Choroid plexus epithelial cell (primary cell): ENCODE data around the gene SHC3.

Source experiments
- DNase-seq: peaks from one replicate; pipeline ENCODE4 v3.0.0-alpha.2; 2010; ENCODE audit warnings: low read depth
- H3K4me3 ChIP-seq: 2 replicates; pipeline ENCODE4 v1.5.1; 2011; ENCODE audit warnings: low read depth, mild to moderate bottlenecking, control low read depth, low read length, moderate library complexity
- TF ChIP-seq, protein P1 (sequence below): conservative IDR thresholded peaks from 2 replicates; pipeline ENCODE4 v1.5.1; 2011; ENCODE audit warnings: low read depth, mild to moderate bottlenecking, control low read depth, inconsistent platforms, low read length, moderate library complexity

The SHC3 gene

GRCh38 chr9:89114741-89115140 is 63.9 kb downstream of the SHC3 start:
- H3K4me3 ChIP-seq: no peak overlapping the region
- TF ChIP-seq, protein P1, sequence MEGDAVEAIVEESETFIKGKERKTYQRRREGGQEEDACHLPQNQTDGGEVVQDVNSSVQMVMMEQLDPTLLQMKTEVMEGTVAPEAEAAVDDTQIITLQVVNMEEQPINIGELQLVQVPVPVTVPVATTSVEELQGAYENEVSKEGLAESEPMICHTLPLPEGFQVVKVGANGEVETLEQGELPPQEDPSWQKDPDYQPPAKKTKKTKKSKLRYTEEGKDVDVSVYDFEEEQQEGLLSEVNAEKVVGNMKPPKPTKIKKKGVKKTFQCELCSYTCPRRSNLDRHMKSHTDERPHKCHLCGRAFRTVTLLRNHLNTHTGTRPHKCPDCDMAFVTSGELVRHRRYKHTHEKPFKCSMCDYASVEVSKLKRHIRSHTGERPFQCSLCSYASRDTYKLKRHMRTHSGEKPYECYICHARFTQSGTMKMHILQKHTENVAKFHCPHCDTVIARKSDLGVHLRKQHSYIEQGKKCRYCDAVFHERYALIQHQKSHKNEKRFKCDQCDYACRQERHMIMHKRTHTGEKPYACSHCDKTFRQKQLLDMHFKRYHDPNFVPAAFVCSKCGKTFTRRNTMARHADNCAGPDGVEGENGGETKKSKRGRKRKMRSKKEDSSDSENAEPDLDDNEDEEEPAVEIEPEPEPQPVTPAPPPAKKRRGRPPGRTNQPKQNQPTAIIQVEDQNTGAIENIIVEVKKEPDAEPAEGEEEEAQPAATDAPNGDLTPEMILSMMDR: no peak
- DNase-seq: no peak

DNA sequence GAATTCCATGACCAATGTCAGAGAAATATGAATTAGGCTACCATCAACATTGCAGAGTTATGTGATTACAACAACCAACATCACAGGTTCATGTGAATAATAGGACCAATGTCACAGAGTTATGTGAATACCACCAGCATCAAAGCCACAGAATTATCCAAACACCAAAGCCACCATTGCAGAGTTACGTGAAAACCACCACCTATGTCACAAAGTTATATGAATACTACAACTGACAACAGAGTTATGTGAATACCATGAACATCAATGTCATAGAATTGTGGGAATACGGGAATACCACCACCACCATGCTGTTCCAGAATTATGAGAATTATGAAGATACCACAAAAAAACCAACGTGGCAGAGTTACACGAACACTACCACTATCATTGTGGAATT is 64.8 kb downstream of the SHC3 start:
- DNase-seq: no peak
- TF ChIP-seq, protein P1: no peak
- H3K4me3 ChIP-seq: no peak overlapping the region

- H3K4me3 ChIP-seq: no peak overlapping the region
- no peak for DNase-seq
- TF ChIP-seq, protein P1: no peak
These were observed 66.4 kb downstream of the SHC3 start for GRCh38 chr9:89112243-89112642.

DNA sequence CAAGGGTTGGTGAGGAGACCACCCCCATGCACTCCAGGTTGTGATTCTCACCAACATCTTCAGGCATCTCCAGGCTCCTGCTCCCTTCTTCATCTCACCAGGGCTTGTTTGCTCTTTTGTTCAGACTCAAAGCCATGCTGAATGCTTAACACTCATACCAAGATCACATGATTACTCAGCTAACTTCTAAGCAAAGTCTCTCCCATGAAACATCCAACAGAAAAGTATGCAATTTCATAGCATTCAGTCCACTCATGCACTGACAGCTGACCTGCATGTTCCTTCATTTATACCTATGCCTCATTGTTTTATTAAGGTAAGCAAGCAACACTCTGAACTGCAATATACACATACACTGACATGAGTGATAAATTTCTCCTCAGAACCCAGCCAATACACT is 69.0 kb downstream of the SHC3 start:
- peak; percentile 47 for DNase-seq
- TF ChIP-seq, protein P1: no peak
- no peak overlapping the region for H3K4me3 ChIP-seq

GRCh38 chr9:89107406-89107805 is 71.2 kb downstream of the SHC3 start:
- TF ChIP-seq, protein P1: no peak

GRCh38 chr9:89106224-89106851 is 72.3 kb downstream of the SHC3 start:
- no peak overlapping the region for H3K4me3 ChIP-seq
- TF ChIP-seq, protein P1: no peak
- DNase-seq: no peak

More at GRCh38 chr9:89107406-89107805, 71.2 kb downstream of the SHC3 start:
- no peak overlapping the region for H3K4me3 ChIP-seq
- no peak for DNase-seq

DNA sequence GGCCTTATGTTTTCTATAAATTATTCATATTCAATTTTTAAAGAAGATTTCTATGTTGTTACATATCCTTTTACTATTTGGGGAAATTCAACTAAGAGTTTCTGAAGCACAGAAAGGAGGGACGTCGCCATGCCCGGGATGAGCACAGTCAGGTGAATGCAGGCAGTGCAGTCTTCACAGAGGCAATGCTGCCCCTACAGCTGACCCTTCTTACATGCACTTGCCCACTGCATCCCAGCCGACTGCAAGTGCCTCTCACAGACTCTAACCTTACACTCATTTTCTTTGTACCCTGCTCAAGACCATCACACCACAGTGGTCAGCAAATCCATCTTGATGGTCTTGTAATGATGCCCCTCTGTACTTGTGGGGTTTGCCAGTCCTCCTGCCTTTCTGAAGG is 73.8 kb downstream of the SHC3 start:
- H3K4me3 ChIP-seq: no peak overlapping the region
- TF ChIP-seq, protein P1: no peak
- DNase-seq: no peak
